HG02870 (cell line): ENCODE data around the gene EIPR1.
"Not testable (repeated sequence)": the region's sequence is repeated elsewhere in the genome, so short reads cannot be mapped to it uniquely, and the experiment has no call there.

Experiments used
- ATAC-seq: cut with Tn5 transposase; IDR thresholded peaks from one replicate; pipeline ENCODE4 v1.9.1; 2021; ENCODE audit warnings: mild to moderate bottlenecking, moderate library complexity; ENCODE audit not compliant: unreplicated experiment

EIPR1 gene

DNA sequence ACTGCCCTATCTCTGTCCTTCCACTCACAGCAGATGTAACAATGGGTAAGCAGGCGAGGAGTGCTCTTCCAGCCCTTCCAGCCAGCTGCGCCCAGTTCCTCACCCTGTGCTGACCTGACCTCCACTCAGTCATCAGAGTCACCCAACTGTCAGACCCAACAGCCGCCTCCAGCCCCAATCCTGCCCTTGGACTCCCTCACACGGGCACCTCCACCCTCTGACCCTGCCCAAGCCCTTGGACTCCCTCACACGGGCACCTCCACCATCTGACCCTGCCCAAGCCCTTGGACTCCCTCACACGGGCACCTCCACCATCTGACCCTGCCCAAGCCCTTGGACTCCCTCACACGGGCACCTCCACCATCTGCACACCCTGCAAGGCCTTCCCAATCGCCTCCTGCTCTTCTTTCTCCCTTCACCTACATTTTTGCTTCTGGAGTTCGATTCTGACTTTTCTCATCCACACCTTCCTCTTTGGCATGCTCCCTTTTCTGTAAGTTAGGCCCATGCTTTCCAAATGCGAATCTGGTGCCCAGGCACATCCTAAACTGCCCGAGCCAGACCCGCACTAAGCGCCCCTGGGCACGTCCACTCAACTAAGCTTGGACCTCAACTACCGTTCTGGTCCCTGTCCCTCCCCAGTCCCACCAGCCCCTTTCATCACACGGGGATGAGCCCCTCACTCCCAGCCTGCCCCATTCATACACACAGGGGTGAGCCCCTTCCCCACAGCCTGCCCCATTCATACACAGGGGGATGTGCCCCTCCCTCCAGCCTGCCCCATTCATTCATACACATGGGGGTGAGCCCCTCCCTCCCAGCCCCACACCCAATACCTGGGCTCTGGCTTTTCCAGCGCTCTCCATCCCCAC is 15.9 kb downstream of the EIPR1 start:
- no peak for ATAC-seq

DNA sequence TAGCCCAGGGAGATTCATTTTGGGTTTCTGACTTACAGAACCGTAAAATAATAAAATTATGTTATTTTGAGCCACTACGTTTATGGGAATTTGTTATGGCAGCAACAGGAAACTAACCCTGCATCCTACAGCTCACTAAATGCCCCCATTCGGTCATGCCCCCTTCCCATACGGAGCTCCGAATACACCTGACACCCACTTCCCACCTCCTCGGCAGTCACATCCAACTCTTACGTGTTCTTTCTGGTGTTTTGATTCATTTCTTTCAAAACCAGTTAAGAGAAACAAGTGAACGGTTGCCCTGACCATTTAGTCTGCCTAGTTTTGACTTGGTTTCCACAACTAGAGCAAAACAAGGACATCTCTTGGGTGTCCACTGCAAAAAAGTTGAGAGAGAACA is 19.7 kb downstream of the EIPR1 start:
- ATAC-seq: no peak

DNA sequence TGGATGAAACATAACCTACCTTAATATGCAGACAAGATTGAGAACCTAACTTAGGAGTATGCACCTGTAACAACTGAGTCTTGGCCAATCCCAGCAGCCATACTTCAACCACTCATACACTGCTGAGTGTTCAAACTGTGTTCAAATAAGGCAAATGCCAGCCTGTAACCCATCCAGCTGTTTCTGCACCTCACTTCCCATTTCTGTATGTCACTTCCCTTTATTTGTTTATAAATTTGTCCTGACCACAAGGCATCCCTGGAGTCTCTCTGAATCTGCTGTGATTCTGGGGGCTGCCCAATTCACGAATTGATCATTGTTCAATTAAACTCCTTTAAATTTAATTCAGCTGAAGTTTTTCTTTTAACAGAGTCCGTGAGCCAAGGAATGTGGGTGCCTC is 20.2 kb downstream of the EIPR1 start:
- not testable (repeated sequence) for ATAC-seq

DNA sequence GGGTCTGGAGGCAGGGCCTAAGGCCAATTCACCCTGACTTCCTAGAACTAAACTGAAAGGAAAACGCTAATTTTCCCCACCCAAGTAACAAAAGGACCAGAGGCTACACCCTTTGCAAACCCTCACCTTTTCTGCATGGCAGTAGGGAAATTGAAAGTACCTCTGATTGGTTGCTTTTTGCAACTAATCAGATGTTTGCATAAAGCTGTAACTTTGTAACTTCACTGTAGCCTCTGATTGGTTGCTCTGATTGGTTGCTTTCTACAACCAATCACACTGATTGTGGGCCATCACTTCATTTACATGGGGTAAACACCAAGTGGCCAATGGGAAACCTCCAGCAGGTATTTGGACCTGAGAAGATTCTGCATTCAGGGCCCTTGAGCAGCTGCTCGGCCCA is 20.8 kb downstream of the EIPR1 start:
- no peak for ATAC-seq

DNA sequence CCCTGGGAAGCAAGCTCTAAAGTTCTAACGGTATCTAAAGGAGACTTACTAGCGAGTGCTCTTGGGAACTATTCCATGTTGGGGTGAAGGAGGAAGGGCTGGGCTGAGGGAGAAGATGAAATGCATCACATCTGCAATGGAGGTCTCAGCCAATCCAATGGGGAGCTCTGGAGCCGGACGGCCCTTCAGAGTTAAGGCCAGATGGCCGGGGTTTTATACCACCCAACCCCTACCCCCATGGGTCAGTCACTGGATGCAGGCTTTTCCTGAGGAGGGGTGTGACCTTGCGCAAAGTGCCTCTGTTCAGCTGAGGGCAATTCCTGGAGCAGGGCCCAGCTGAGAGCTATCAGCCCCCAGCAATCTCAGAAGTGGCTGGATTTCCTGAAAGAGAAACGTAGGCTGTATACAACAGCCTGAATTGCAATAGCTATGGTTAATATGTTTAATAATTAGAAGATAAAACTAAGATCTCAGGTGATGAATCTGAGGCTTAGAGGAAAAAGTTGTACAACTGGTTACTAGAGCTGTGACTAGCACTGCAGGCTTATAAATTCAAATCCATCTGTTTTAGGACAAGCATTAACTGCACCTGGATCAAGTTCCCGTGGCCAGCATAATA is 21.6 kb downstream of the EIPR1 start:
- ATAC-seq: no peak

DNA sequence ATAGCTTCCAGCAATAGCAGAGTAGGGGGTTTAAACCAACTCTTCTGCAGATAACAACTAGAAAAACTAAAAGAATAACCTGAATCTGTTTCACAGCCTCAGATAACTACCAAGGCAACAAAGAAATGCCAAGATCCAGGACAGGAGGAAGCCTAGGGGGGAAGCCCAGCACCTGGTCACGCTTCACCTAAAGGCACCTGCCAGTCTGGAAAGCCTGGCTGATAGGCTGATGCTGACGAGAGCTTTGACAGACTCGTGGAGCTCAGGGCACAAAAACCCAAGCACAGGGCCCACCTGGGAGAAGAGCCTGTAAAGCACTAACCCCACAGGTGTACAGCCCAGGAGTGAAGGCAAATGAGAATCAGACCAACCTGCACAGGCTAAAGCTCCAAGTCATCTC is 22.6 kb downstream of the EIPR1 start:
- no peak for ATAC-seq

DNA sequence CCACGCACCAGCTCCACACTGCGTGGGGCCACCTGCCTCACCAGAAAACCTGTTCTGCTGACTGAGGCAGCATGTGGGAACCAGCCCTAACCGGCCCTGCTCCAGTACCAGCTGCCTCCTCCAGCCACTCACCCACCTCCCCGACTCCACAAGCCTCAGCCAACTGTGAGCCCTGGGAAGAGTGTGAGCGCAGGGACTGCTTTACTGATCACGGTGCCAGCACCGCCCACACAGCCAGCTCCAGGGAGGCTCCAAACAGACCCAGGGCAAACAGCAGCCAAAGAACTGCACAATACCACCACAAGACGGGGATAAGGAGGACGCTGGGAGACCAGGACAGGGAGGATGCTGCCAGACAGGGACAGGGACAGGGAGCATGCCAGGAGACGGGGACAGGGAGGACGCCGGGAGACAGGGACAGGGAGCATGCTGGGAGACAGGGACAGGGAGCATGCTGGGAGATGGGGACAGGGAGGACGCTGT is 28.4 kb downstream of the EIPR1 start:
- no peak for ATAC-seq

DNA sequence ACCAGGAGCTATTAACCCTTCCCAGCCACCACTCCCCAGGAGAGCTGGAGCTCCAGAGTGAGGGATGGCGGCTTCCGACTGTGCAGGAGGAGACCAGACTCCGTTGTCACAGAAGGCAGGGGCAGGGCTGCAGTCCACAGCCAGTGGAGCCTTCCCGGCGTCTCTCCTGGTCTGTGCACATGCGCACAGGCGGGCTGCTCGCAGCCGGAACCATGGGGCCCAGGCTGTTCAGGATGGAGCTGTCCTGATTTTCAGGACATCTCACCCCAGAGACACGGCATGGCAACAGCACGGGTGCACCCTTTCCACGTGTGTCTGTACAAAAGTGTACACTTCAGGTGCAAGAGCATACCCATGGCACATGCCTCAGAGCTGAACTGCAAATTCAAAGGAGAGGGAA is 28.9 kb downstream of the EIPR1 start:
- ATAC-seq: no peak

DNA sequence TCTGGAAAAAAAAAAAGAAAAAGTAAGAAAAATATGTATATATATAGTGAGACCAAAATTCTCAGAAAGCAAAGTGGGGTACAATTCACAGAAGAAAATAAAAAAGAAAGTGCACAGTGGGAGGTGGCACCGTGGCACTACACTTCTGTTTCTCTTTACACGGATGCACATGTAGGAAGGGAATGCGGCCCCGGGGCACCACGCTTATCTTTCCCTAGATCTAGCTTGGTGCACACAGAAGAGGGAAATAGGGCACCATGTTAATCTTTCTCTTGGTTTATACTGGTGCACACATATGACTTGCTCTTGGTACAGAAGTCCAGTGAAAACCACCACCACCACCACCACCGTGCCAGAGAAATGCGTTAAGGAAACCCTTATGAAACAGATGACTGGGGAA is 32.0 kb downstream of the EIPR1 start:
- no peak for ATAC-seq

DNA sequence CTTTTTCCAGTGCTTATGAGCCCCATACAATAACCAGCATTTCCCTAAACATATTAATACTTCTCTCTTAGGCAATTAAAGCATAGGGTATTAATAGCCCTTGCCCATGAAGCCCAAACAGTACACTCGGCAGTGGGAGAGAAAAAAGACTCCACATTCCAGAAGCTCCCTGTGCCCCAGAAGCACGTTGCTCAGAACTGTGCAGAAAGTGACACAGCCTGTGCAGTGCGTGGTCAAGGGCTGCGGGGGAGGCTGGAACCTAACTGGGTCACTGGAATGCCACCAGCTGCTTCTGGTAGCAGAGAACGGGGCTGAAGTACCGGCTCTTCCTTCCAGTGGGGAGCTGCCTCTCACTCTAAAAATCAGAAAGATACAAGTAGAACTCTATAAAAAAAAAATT is 32.7 kb downstream of the EIPR1 start:
- ATAC-seq: no peak

DNA sequence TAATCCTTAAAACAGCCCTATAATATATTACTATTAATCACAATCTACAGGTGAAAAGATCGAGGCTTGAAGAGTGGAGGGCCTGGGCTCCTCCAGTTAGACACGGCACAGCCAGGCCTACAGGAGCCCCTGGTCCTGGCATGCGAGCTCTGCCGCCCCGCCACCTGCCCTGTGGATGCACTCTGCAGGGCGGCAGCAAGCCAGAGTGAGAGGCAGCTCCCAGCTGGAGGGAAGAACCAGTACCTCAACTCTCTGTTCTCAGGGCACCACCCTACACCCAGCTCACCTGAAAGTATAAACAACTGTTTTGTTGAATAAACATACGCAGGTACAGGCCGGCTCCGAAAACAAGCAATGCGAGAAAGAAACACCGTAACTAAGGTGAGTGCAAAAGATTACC is 34.6 kb downstream of the EIPR1 start:
- no peak for ATAC-seq

DNA sequence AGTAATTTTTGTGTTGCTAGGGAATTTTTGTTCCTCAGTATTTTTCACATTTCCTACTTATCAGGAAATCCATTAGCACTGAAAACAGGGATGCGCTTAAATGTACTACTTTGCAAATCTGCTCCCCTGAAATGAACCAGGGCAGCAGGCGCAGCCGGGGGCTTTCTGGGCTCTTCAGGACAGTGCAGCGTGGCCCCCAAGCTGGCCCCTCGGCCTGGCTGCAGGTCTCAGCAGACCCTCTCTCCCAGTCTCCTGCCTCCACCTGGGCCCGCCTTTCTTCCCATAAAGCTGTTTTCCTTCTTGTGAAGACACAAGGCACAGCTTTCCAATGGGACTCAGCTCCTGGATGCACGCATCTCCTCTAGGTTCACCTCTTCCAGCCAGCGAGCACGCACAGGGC is 35.3 kb downstream of the EIPR1 start:
- ATAC-seq: no peak

DNA sequence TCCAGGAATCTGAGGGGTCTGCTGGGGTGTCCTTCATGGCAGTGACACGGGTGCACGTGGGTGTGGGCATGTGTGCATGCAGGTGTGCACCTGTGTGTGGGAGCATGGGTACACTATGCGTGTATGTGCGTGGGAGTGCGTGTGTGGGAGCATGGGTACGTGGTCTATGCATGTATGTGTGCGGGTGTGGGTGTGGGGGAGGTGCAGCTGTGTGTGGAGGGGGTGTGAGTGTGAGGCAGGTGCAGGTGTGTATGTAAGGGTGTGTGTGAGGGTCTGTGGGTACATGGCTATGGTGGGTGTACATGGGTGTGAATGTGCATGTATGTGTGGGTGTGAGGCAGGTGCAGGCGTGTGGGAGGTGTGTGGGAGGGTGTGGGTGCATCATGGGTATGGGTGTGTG is 36.3 kb downstream of the EIPR1 start:
- no peak for ATAC-seq

DNA sequence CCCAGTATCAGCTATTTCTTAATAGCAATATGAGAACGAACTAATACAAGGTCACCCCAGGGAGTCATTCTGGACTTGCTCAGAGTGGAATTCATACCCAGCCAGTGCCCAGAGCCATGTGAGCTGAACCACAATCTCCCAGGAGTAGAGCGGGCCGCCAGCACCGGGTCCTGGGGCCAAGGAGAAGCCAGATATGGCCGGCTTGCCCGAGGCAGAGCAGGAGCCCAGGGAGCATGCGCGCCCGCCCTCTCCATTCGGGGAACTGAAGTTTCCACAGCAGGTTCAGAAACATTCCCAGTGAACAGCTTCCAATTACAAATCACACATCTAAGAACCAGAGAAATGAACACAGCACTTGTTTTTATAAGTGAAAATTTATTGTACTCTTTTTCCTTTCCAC is 37.5 kb downstream of the EIPR1 start:
- ATAC-seq: no peak

DNA sequence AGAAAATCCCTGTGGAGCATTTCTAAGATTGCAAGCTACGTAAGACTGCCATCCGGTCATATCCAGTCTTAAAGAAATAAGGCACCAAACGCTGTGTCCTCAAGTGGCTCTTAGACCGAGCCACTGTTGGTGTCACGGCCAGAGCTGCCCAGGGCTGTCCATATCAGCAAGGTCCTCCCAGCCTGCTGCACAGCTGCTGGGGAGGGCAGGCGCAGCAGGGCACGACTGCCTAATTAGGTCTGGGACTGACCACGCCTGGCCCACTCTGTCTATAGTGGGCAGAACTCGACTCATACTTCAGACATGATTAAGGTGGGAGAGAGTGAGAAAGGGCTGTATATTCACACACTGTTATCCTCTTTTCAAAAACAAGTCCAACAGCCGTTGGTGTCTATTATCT is 39.3 kb downstream of the EIPR1 start:
- no peak for ATAC-seq

DNA sequence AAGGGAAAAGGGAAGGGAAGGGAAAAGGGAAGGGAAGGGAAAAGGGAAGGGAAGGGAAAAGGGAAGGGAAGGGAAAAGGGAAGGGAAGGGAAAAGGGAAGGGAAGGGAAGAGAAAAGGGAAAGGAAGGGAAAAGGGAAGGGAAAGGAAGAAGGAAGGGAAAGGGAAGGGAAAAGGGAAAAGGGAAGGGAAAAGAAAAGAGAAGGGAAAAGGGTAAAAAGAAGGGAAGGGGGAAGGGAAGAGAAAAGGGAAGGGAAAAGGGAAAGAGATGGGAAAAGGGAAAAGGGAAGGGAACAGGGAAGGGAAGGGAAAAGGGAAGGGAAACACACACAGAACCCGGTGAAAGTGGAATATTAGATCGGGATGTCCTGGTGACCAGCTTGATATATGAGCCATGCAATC is 40.8 kb downstream of the EIPR1 start:
- no peak for ATAC-seq

DNA sequence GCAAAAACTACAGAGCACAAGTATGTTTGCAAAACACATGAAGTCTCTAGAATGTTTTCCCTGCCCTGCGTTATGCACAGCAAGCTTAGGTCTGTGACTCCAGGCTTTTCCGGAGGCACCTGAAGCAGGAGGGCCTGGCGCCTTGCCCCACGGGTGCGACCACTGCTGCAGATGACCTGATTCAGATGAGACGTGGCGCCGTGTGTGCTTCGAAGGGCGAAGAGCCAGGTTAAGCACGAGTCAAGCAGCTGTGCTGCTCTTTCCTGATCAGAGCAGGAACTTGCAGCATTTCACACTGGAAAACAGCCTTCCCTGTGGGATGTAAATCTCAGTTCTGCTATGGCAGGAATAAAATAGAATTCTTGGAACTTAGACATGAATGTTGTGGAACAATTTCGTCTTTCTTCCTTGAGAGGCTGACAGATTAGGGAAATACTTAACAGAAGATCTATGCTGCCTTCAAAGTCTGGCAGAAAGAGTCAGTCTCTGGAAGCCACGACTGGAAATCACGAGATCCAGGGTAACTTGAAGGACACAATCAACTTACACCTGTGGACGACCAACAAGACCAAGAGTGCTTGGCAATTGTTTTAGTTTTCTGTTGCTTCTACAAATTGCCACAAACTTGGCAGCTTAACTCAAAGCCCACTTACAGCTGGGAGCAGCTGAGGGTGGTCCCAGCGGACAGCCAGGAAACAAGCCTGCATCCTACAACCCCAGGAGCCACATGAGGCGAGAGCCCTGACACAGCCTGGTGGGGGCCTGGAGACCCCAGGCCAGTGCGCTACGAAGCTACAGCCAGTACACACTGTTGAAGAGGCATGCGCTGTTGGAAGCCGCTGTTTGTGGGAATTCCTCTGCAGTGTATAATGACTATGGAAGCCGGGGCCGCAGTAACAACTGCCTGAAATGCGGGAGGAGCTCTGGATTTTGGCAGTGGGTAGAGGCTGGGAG is 42.9 kb downstream of the EIPR1 start:
- ATAC-seq: no peak

DNA sequence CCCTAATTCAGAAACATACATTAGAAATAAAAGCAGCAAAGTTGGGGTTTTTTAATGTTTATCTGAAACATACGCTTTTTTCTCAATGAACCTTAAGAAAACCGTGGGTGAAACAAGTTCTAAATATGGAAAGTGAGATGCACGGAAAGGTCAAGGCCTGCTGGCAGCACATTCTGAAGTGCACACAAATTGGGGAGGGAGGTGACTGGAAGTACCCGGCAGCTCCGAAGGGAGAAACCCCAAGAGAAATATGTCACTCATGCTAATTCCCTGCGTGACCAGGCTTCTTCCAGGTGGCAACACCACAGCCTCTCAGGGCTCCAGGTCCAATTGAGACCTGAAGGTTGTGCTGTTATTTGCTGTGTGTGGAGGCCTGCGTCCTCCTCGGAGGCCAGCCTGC is 45.5 kb downstream of the EIPR1 start:
- no peak for ATAC-seq

DNA sequence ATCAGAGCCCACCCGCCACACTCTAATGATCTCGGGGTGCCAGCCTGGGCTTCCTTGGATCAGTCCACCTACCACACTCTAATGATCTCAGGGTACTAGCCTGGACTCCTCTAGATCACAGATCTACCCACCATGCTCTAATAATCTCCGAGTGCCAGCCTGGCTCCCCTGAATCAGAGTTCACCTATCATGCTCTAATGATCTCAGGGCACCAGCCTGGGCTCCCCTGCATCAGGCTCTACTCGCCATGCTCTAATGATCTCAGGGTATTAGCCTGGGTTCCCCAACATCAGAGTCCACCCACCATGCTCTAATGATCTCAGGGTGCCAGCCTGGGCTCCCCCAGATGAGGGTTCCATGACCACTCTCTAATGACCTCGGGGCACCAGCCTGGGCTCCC is 48.1 kb downstream of the EIPR1 start:
- ATAC-seq: no peak

DNA sequence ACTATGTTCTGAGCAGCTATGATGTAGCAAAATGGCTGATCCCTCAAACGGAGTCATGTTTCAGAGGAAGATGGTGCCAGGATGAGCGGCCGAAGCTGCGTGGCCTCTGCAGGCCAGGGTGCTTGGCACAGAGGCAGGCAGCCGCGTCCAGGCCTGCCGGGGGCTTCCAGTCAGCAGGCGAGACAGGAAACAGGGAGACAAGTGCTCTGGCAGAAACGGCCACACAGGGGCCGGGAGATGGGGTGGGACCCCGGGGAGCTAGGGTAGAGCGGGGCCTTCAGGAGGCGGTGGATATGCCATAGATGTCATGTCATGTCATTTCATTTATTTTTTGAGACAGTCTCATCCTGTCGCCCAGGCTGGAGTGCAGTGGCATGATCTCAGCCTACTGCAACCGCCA is 50.7 kb downstream of the EIPR1 start:
- ATAC-seq: no peak

DNA sequence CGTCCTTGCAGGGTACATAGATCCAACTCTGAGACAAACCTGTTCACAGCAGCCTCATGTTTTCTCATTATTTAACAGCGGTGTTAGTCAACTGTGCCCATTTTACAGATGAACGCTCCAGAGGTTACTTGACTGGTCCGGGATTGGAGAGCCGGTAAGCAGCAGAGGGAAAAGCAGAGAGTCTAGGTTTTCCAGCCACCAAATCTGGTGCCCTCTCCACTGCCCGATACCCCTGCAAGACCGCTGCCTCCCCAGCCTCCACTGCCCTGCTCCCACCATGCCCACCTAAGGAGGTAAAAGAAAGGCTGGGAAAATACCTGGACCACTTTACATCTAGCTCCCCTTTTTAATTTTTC is 51.5 kb downstream of the EIPR1 start:
- no peak for ATAC-seq
